Endothelial cell of umbilical vein (primary cell): ENCODE data around the gene LCN12. TPM values are rescaled to one million over a fixed set of nuclear protein-coding genes. Genes with fewer than 3 reads are reported as not detected.
A peak's percentile ranks its signal among the peaks of the same experiment; 100 is the strongest.

Experiments used
- BruUV-seq: library from RNA; stranded (reverse); fragments of 400-500 nt; replicated peaks from 2 replicates; lab custom pipeline; 2021; lab: Mats Ljungman, UMichigan
- CTCF ChIA-PET: fragments of 300-600, 350-600 bp; sonication (Branson Sonifier 250); formaldehyde crosslinking; loops from one replicate; lab custom pipeline; 2021; ENCODE audit warnings: antibody characterized with exemption, inconsistent platforms; lab: Charles Lee
- POLR2A ChIA-PET: fragments of 300-600, 350-600 bp; sonication (Branson Sonifier 250); formaldehyde crosslinking; loops from one replicate; lab custom pipeline; 2021; ENCODE audit warnings: antibody characterized with exemption, inconsistent platforms; lab: Charles Lee
- DNase-seq: peaks from one replicate; pipeline ENCODE4 v3.0.0-alpha.2; 2011; ENCODE audit warnings: low read depth, low spot score
- FAIRE-seq: peaks from 2 replicates; lab custom pipeline; 2011; peaks lifted over from hg19 to GRCh38; lab: Jason Lieb, UNC
- H2AFZ ChIP-seq: 2 replicates; pipeline ENCODE4 v1.6.0; 2012; ENCODE audit warnings: low read depth, low read length, control low read depth, inconsistent platforms
- H3K27ac ChIP-seq: 2 replicates; pipeline ENCODE4 v1.5.1; 2011; ENCODE audit warnings: low read depth, mild to moderate bottlenecking, control low read depth, low read length, moderate library complexity; ENCODE audit not compliant: insufficient read depth
- H3K27me3 ChIP-seq, 2 experiments: 2 replicates each; pipeline versions ENCODE4 v1.6.0 to v1.6.1; 2011; ENCODE audit warnings: low read length in 2 of 2, mixed read lengths in 1 of 2; ENCODE audit not compliant: control insufficient read depth in 2 of 2, insufficient read depth in 2 of 2
- H3K36me3 ChIP-seq, 2 experiments: 2 replicates in 1 of 2; 3 replicates in 1 of 2; pipeline ENCODE4 v1.5.1; 2011; ENCODE audit warnings: low read length in 2 of 2, mild to moderate bottlenecking in 1 of 2, moderate library complexity in 1 of 2; ENCODE audit not compliant: control insufficient read depth in 2 of 2, insufficient read depth in 2 of 2; ENCODE audit errors: extremely low read depth in 1 of 2
- H3K4me1 ChIP-seq: 3 replicates; pipeline ENCODE4 v1.5.1; 2011; ENCODE audit warnings: mild to moderate bottlenecking, low read length; ENCODE audit not compliant: control insufficient read depth, insufficient read depth; ENCODE audit errors: extremely low read depth
- H3K4me2 ChIP-seq: 2 replicates; pipeline ENCODE4 v1.6.1; 2011; ENCODE audit warnings: low read length, control low read depth, mixed read lengths; ENCODE audit not compliant: insufficient read depth
- H3K4me3 ChIP-seq, 3 experiments: fragments of 200-600 bp in 1 of 3; sonication (generic), shearing (Covaris generic) in 1 of 3; replicated peaks in 1 of 3; 2 replicates each; pipeline ENCODE4 v1.5.1; 2011 to 2016; ENCODE audit warnings: control low read depth in 3 of 3, low read length in 3 of 3, mild to moderate bottlenecking in 2 of 3, inconsistent platforms in 1 of 3, low read depth in 1 of 3, moderate library complexity in 1 of 3; ENCODE audit not compliant: insufficient read depth in 1 of 3
- H3K79me2 ChIP-seq: 2 replicates; pipeline ENCODE4 v1.6.0; 2012; ENCODE audit warnings: low read length, inconsistent platforms; ENCODE audit not compliant: control insufficient read depth, insufficient read depth
- H3K9ac ChIP-seq: replicated peaks from 2 replicates; pipeline ENCODE3; 2011; ENCODE audit warnings: low read length, control low read depth; ENCODE audit not compliant: insufficient read depth; ENCODE audit errors: extremely low read depth
- H3K9me1 ChIP-seq: replicated peaks from 3 replicates; pipeline ENCODE4 v1.6.0; 2011; ENCODE audit warnings: mild to moderate bottlenecking, low read length; ENCODE audit not compliant: control insufficient read depth, insufficient read depth; ENCODE audit errors: extremely low read depth
- H3K9me3 ChIP-seq: replicated peaks from 2 replicates; pipeline ENCODE4 v1.5.1; 2012; ENCODE audit warnings: low read length, inconsistent platforms; ENCODE audit not compliant: control insufficient read depth, insufficient read depth
- H4K20me1 ChIP-seq: replicated peaks from 2 replicates; pipeline ENCODE3; 2011; ENCODE audit warnings: mild to moderate bottlenecking, low read length; ENCODE audit not compliant: control insufficient read depth, insufficient read depth; ENCODE audit errors: extremely low read depth
- CTCF ChIP-seq, 2 donors: IDR thresholded peaks; 1 replicate in 1 of 2; 2 replicates in 1 of 2; pipeline ENCODE4 v1.5.1; 2011; ENCODE audit warnings: low read length in 2 of 2, mild to moderate bottlenecking in 2 of 2, moderate library complexity in 2 of 2, control low read depth in 1 of 2, inconsistent platforms in 1 of 2, low read depth in 1 of 2; ENCODE audit not compliant: insufficient read depth in 1 of 2; ENCODE audit errors: extremely low read depth in 1 of 2
- EZH2 ChIP-seq: IDR thresholded peaks from 2 replicates; pipeline ENCODE4 v1.6.1; 2012; ENCODE audit warnings: borderline replicate concordance, low read depth, mild to moderate bottlenecking, moderate library complexity, low read length, inconsistent platforms; ENCODE audit not compliant: severe bottlenecking
- FOS ChIP-seq: IDR thresholded peaks from 2 replicates; pipeline ENCODE4 v1.6.1; 2011; ENCODE audit warnings: mild to moderate bottlenecking, low read length, moderate library complexity, borderline replicate concordance; ENCODE audit not compliant: insufficient read depth
- GATA2 ChIP-seq: IDR thresholded peaks from 2 replicates; pipeline ENCODE4 v1.7.0; 2011; ENCODE audit warnings: low read depth, mild to moderate bottlenecking, moderate library complexity, mixed read lengths, low read length; ENCODE audit not compliant: insufficient read length, insufficient read depth
- JUN ChIP-seq: IDR thresholded peaks from 2 replicates; pipeline ENCODE4 v1.6.1; 2011; ENCODE audit warnings: borderline replicate concordance, low read depth; ENCODE audit not compliant: insufficient read length, insufficient read depth
- MAX ChIP-seq: IDR thresholded peaks from 2 replicates; pipeline ENCODE4 v1.6.1; 2011; ENCODE audit not compliant: insufficient read depth, insufficient read length
- MYC ChIP-seq: IDR thresholded peaks from one replicate; pipeline ENCODE4 v1.6.1; 2011; ENCODE audit warnings: mild to moderate bottlenecking, low read depth, low read length
- POLR2A ChIP-seq: IDR thresholded peaks from 2 replicates; pipeline ENCODE4 v1.6.1; 2012; ENCODE audit warnings: low read depth, mild to moderate bottlenecking, control low read depth, low read length
- POLR2AphosphoS5 ChIP-seq: IDR thresholded peaks from 2 replicates; pipeline ENCODE4 v1.6.1; 2012; ENCODE audit warnings: low read depth, mild to moderate bottlenecking, control low read depth, low read length, moderate library complexity; ENCODE audit not compliant: insufficient read depth
- dilution Hi-C: fragments of 300-500 bp; cut with MboI; formaldehyde crosslinking; loops from one replicate; pipeline ENCODE4 v1.15.0; 2019; ENCODE audit warnings: low sequenced_read_pairs; ENCODE audit not compliant: extremely low pct_ligation_motif_present
- intact Hi-C: fragments of 100-400 bp; cut with micrococcal nuclease; formaldehyde crosslinking; loops from one replicate; pipeline ENCODE4 v1.10.0; 2022
- polyA plus RNA-seq, 4 experiments: library from polyadenylated mRNA; depleted of rRNA in 3 of 4; stranded (reverse) in 3 of 4; unstranded in 1 of 4; fragments of >200 nt; gene quantifications; 2 replicates each; pipeline versions ENCODE4 v1.2.1 to v1.2.3, GENCODE V29; 2011 to 2012; ENCODE audit warnings: missing spikeins in 1 of 4
- total RNA-seq: library from RNA; stranded (reverse); gene quantifications from 2 replicates; pipeline ENCODE4 v1.2.3, GENCODE V29; 2021

The LCN12 gene
- total and polyA plus RNA-seq, 2 donors (not counting 3 experiments of a cell fraction or from before 2014, with no cell fraction given), result 0.35 to 0.52 TPM

- CTCF ChIA-PET, result interaction anchor here (1.3 kb wide), 1 partner anchor 52 kb away, joined by 5 read pairs; no protein-coding TSS in a partner anchor
- BruUV-seq, result no TSS peak
- Histone ChIP-seq H3K4me1 (peaks cover 4% of the 10 kb centered on the region), H3K27me3 (no peaks in the 10 kb centered on the region), H3K9me3 (no peaks in the 10 kb centered on the region), H3K4me3 (peak within 1 kb of the TSS in 1 of 3 experiments; percentile 32), H3K36me3 (no peaks in the 10 kb centered on the region), H3K9me1 (no peaks in the 10 kb centered on the region), H2AFZ (peak within 1 kb of the TSS; percentile 81), H3K4me2 (peak within 1 kb of the TSS; percentile 18), H3K9ac (no peak within 1 kb of the TSS), H4K20me1 (no peaks in the 10 kb centered on the region), H3K79me2 (no peaks in the 10 kb centered on the region), H3K27ac (no peak within 1 kb of the TSS)
- POLR2A ChIA-PET, result no interaction called here
- FAIRE-seq, result no peak
- intact Hi-C loops (no loop called here), dilution Hi-C loops (no loop called here)
- TF ChIP-seq MAX, result no peak
- TF ChIP-seq JUN, result no peak
- no peak for TF ChIP-seq MYC
- TF ChIP-seq GATA2, result no peak
- TF ChIP-seq POLR2AphosphoS5, result no peak
- no peak for TF ChIP-seq CTCF (IDR thresholded peaks at IDR 0.05; ENCODE audit: extremely low read depth in 1 of 2, insufficient read depth in 1 of 2, low read depth in 1 of 2, low read length in 2 of 2)
- no peak for TF ChIP-seq EZH2
- TF ChIP-seq FOS, result no peak
- no peak for TF ChIP-seq POLR2A
- no peak for DNase-seq
These were observed 25.1 kb downstream of the LCN12 start, which contains the start of gene PTGDS for GRCh38 chr9:136977223-136977622. Gene PTGDS (plus strand): TSS chr9:136977504. CDS start chr9:136977579, 75 bp downstream.
